Transverse colon (tissue), 4 donors: Measurements from ENCODE around the gene BCL11B. TPM values are rescaled to one million over a fixed set of nuclear protein-coding genes. Genes with fewer than 3 reads are reported as not detected.

ENCODE experiments used
- DNase-seq: peaks from one replicate; pipeline ENCODE4 v3.0.0-alpha.2; 2019
- H3K27ac ChIP-seq, 4 donors: fragments of 200-600 bp; sonication (generic); 2 replicates each; pipeline ENCODE4 v1.5.1; 2016 to 2018; ENCODE audit warnings: inconsistent platforms in 4 of 4
- H3K27me3 ChIP-seq: fragments of 200-600 bp; sonication (generic); 2 replicates; pipeline ENCODE4 v1.5.1; 2017; ENCODE audit warnings: inconsistent platforms
- H3K36me3 ChIP-seq, 4 donors: fragments of 200-600 bp; sonication (generic); 2 replicates each; pipeline ENCODE4 v1.5.1; 2017 to 2019; ENCODE audit warnings: inconsistent platforms in 4 of 4
- H3K4me1 ChIP-seq, 4 donors: fragments of 200-600 bp; sonication (generic); 2 replicates each; pipeline ENCODE4 v1.5.1; 2017 to 2020; ENCODE audit warnings: inconsistent platforms in 4 of 4
- H3K4me3 ChIP-seq, 4 donors: fragments of 200-600 bp; sonication (generic); 1 replicate in 1 of 4; 2 replicates in 3 of 4; pipeline versions ENCODE4 v1.5.1 to v1.6.1; 2017 to 2019; ENCODE audit warnings: inconsistent platforms in 4 of 4
- H3K9me3 ChIP-seq, 2 donors: fragments of 200-600 bp; sonication (generic); 2 replicates each; pipeline ENCODE4 v1.5.1; 2017 to 2019; ENCODE audit warnings: inconsistent platforms in 2 of 2
- EP300 ChIP-seq: sonication (generic); formaldehyde crosslinking; IDR thresholded peaks from one replicate; pipeline ENCODE4 v1.6.1; 2017; ENCODE audit warnings: antibody characterized with exemption, low read depth
- POLR2A ChIP-seq: fragments of 450-650 bp; IDR thresholded peaks from one replicate; pipeline ENCODE4 v1.6.1; 2016; ENCODE audit warnings: antibody characterized with exemption, mild to moderate bottlenecking, moderate library complexity
- POLR2AphosphoS5 ChIP-seq, 3 donors: sonication (generic); formaldehyde crosslinking; IDR thresholded peaks; one replicate each; pipeline ENCODE4 v1.6.1; 2016; ENCODE audit warnings: antibody characterized with exemption in 3 of 3
- WGBS, 2 donors: methylation state at CpG; one replicate each; pipeline ENCODE4 v1.1.5; 2018; ENCODE audit warnings: low coverage in 1 of 2; 5-methylcytosine and 5-hydroxymethylcytosine counted together
- in situ Hi-C, 4 donors: fragments of 200-750 bp; cut with MboI; loops; one replicate each; pipeline versions ENCODE4 v1.15.0 to v1.15.1; 2017; ENCODE audit warnings: low sequenced_read_pairs in 3 of 4, low pct_ligation_motif_present in 1 of 4, low pct_unique_long_range_greater_than_20kb in 1 of 4
- intact Hi-C: fragments of 100-400 bp; cut with DNase I; formaldehyde crosslinking; loops from one replicate; pipeline ENCODE4 v1.15.1; 2023; ENCODE audit warnings: low total_unique reads
- total RNA-seq, 4 donors: library from RNA; depleted of rRNA; stranded (reverse); fragments of >200 nt; gene quantifications; one replicate each; pipeline ENCODE4 v1.1.0, GENCODE V29; 2016
- TF ChIP-seq, protein P1 (sequence below), 5 experiments: fragments of 200-600 bp in 3 of 5; fragments of 450-650 bp in 2 of 5; sonication (generic) in 3 of 5; IDR thresholded peaks; 1 replicate in 2 of 5; 2 replicates in 3 of 5; pipeline ENCODE4 v1.5.1; 2016 to 2017; ENCODE audit warnings: antibody characterized with exemption in 5 of 5, inconsistent platforms in 3 of 5, mild to moderate bottlenecking in 2 of 5, moderate library complexity in 1 of 5

Gene BCL11B
- total RNA-seq, 4 donors from 2014 or later = 0.37 to 4.8 (median 3.7) TPM

DNA sequence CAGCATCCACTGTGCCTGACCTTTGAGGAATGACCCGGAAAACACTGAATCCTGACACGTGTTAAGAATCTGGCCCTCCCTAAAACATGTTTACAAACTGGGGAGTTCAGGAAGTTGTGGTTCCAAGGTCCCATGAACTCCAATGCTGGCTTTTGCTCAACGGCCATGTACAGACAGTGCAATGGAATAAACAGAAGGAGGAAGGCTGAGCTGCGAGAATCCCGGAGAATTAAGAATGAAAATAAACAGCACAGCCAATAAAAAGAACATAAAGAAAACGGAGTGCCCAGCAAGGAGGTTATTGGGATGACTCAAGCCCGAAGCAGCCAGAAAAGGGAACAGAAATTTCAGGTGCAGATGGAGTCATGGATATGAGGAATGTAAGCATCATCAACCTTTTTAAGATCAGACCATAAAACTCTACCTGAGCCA lies 32.3 kb downstream of the BCL11B start:
- WGBS, 2 donors = 14 to 16% methylated on average over 7 of the region's 7 CpGs
- Histone ChIP-seq H3K27ac (peak overlapping the region in 3 of 4 donors; percentile 1 to 22 (median 3)), H3K36me3 (no peaks in the 10 kb centered on the region), H3K4me1 (peaks cover 0 to 14% (median 5%) of the 10 kb centered on the region in 4 donors), H3K27me3 (peaks cover 2% of the 10 kb centered on the region), H3K4me3 (no peak overlapping the region), H3K9me3 (no peaks in the 10 kb centered on the region)
- DNase-seq = no peak
- in situ Hi-C loops = no loop called here
- TF ChIP-seq POLR2AphosphoS5 (IDR thresholded peaks at IDR 0.05) (no peak), EP300 (no peak), POLR2A (no peak)
- TF ChIP-seq, protein P1, sequence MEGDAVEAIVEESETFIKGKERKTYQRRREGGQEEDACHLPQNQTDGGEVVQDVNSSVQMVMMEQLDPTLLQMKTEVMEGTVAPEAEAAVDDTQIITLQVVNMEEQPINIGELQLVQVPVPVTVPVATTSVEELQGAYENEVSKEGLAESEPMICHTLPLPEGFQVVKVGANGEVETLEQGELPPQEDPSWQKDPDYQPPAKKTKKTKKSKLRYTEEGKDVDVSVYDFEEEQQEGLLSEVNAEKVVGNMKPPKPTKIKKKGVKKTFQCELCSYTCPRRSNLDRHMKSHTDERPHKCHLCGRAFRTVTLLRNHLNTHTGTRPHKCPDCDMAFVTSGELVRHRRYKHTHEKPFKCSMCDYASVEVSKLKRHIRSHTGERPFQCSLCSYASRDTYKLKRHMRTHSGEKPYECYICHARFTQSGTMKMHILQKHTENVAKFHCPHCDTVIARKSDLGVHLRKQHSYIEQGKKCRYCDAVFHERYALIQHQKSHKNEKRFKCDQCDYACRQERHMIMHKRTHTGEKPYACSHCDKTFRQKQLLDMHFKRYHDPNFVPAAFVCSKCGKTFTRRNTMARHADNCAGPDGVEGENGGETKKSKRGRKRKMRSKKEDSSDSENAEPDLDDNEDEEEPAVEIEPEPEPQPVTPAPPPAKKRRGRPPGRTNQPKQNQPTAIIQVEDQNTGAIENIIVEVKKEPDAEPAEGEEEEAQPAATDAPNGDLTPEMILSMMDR (IDR thresholded peaks at IDR 0.05) = no peak
- intact Hi-C loops = no loop called here

DNA sequence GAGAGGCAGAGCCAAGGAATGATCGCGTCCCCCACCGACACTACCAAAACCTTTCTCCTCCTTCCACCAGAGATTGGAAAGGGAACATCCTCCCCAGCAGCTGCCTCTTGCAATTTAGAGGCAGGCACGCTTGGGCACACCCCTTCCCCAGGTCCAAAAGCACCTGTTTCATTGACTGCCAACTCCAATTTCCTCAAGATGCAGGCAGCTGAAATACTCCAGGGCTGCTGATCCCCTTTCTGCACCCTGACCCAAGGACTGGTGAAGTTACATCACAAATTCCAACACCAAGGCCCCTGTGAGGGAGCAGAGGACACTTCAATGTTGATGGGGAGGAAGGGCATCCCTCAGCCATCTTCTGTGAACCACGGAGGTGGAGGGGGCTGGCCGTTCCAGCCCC lies 33.8 kb downstream of the BCL11B start:
- intact Hi-C loops = no loop called here
- TF ChIP-seq EP300 = no peak
- no peak for TF ChIP-seq POLR2AphosphoS5 (IDR thresholded peaks at IDR 0.05)
- TF ChIP-seq POLR2A = no peak
- TF ChIP-seq, protein P1 (IDR thresholded peaks at IDR 0.05) = no peak
- Histone ChIP-seq H3K4me1 (peaks cover 0 to 14% (median 5%) of the 10 kb centered on the region in 4 donors), H3K9me3 (no peaks in the 10 kb centered on the region), H3K36me3 (no peaks in the 10 kb centered on the region), H3K27me3 (no peaks in the 10 kb centered on the region), H3K4me3 (no peak overlapping the region), H3K27ac (no peak overlapping the region)
- 76% methylated on average over 6 of the region's 6 CpGs; no CpG with 5 or more reads in 1 of the 2 donors for WGBS, 2 donors
- in situ Hi-C loops = no loop called here
- DNase-seq = no peak

DNA sequence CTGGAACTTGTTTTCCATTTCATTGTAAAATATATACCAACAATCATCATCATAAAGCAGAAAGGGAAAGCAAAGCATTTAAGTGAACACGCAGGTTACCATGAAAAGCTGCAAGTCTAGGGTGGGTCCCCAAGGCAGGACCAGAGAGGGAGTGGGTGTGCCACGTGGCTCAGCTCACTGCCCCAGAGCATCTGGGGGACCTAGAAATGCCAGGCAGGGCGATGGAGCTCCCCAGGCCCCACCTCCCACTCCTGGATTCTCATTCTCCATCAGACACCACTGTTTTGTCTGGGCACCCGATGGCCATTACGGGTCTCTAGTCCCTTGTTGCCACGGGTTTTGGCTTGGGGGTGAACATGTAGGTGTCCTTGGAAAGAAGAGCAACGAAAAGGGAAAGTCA lies 34.7 kb downstream of the BCL11B start:
- intact Hi-C loops (no loop called here), in situ Hi-C loops (no loop called here)
- Histone ChIP-seq H3K27me3 (no peaks in the 10 kb centered on the region), H3K4me1 (peaks cover 0 to 16% (median 5%) of the 10 kb centered on the region in 4 donors), H3K36me3 (no peaks in the 10 kb centered on the region), H3K9me3 (no peaks in the 10 kb centered on the region), H3K4me3 (no peak overlapping the region), H3K27ac (no peak overlapping the region)
- TF ChIP-seq POLR2AphosphoS5 (IDR thresholded peaks at IDR 0.05) (no peak), POLR2A (no peak), EP300 (no peak)
- TF ChIP-seq, protein P1 (IDR thresholded peaks at IDR 0.05) = no peak
- no peak for DNase-seq
- WGBS, 2 donors = 75% methylated on average over 7 of the region's 7 CpGs; no CpG with 5 or more reads in 1 of the 2 donors

DNA sequence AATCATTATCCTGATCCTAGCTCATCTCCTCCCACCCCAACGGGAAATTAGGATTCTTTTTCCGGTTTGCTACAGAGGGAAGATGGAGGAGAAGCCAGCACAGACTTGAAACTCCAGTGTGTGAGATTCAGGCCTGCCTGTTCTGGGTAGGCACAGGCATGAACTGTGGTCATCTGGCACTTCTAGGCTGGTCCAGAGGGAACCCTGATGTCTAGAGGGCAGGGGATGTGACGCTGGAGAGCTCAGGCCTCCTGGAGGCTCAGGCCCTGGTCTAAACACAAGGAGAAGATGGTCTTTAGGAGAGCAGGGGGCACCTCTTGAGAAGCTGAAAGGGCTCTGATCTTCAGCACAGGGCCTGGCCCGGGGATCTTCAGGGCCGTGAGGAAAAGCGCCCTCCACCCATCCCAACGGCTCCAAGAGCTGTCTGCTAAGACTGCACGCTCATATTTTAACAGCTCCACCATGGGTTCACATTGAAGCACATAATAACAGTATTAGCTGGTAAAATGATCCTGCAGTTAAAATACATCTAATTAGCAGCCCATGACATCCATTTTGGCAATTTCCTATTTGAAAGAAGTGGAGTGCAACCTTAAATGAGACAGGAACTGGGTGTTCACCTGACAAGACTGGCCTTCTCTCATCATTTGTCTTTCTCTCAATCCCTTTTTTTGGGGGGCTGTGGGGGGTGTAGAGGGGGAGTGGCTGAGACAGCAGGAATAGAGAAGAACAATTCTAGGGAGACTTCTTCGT lies 35.4 kb downstream of the BCL11B start:
- Histone ChIP-seq H3K27me3 (peaks cover 2% of the 10 kb centered on the region), H3K4me1 (peaks cover 0 to 23% (median 5%) of the 10 kb centered on the region in 4 donors), H3K4me3 (no peak overlapping the region), H3K9me3 (no peaks in the 10 kb centered on the region), H3K27ac (peak overlapping the region in 2 of 4 donors; percentile 18 to 20), H3K36me3 (no peaks in the 10 kb centered on the region)
- in situ Hi-C loops = no loop called here
- DNase-seq = no peak
- intact Hi-C loops = no loop called here
- TF ChIP-seq POLR2AphosphoS5 (IDR thresholded peaks at IDR 0.05) (no peak), POLR2A (no peak), EP300 (no peak)
- TF ChIP-seq, protein P1 (IDR thresholded peaks at IDR 0.05) = no peak
- 84 to 91% methylated on average over 4 to 9 of the region's 9 CpGs for WGBS, 2 donors
